Sigmoid colon (tissue), 7 donors: ENCODE data around the gene DMRT3. TPM values are rescaled to one million over a fixed set of nuclear protein-coding genes. Genes with fewer than 3 reads are reported as not detected.

Source experiments
- DNase-seq: peaks from one replicate; pipeline ENCODE4 v3.0.0-alpha.2; 2019
- H3K27ac ChIP-seq, 4 donors: fragments of 200-600 bp; sonication (generic); one replicate each; pipeline ENCODE4 v1.5.1; 2016 to 2019; ENCODE audit warnings: mild to moderate bottlenecking in 1 of 4
- H3K27me3 ChIP-seq, 3 donors: fragments of 200-600 bp; sonication (generic); one replicate each; pipeline ENCODE4 v1.5.1; 2019; ENCODE audit warnings: mild to moderate bottlenecking in 1 of 3
- H3K36me3 ChIP-seq, 4 donors: fragments of 200-600 bp; sonication (generic); one replicate each; pipeline ENCODE4 v1.5.1; 2016 to 2019
- H3K4me1 ChIP-seq, 4 donors: fragments of 200-600 bp; sonication (generic); one replicate each; pipeline ENCODE4 v1.5.1; 2017 to 2019
- H3K4me3 ChIP-seq, 4 donors: fragments of 200-600 bp; sonication (generic); one replicate each; pipeline ENCODE4 v1.5.1; 2017 to 2019; ENCODE audit warnings: mild to moderate bottlenecking in 2 of 4, moderate library complexity in 1 of 4
- H3K9me3 ChIP-seq, 4 donors: fragments of 200-600 bp in 3 of 4; sonication (generic) in 3 of 4; one replicate each; pipeline versions ENCODE4 v1.5.1 to v1.6.1; 2013 to 2019
- EP300 ChIP-seq, 4 donors: sonication (generic); formaldehyde crosslinking; IDR thresholded peaks; one replicate each; pipeline ENCODE4 v1.6.1; 2017; ENCODE audit warnings: antibody characterized with exemption in 4 of 4
- POLR2A ChIP-seq, 2 donors: fragments of 450-650 bp; IDR thresholded peaks; one replicate each; pipeline ENCODE4 v1.6.1; 2016; ENCODE audit warnings: antibody characterized with exemption in 2 of 2, mild to moderate bottlenecking in 2 of 2, moderate library complexity in 2 of 2
- POLR2AphosphoS5 ChIP-seq, 4 donors: sonication (generic); formaldehyde crosslinking; IDR thresholded peaks; one replicate each; pipeline ENCODE4 v1.6.1; 2017; ENCODE audit warnings: antibody characterized with exemption in 4 of 4
- WGBS, 2 donors: extraction: QIAGEN DNeasy Blood & Tissue Kit; methylation state at CpG; one replicate each; pipeline ENCODE4 v1.1.7; 2013; 5-methylcytosine and 5-hydroxymethylcytosine counted together
- intact Hi-C: fragments of 100-400 bp; cut with DNase I; formaldehyde crosslinking; loops from one replicate; pipeline ENCODE4 v1.15.1; 2023
- polyA plus RNA-seq, 3 donors: library from polyadenylated mRNA; stranded (reverse); fragments of 200-250 nt; gene quantifications; one replicate each; pipeline ENCODE4 v1.2.3, GENCODE V29; 2013
- total RNA-seq, 4 donors: library from RNA; depleted of rRNA; stranded (reverse); fragments of >200 nt; gene quantifications; one replicate each; pipeline ENCODE4 v1.1.0, GENCODE V29; 2016
- TF ChIP-seq, protein P1 (sequence below), 4 experiments: fragments of 450-650 bp in 3 of 4; fragments of 200-600 bp in 1 of 4; IDR thresholded peaks; one replicate each; pipeline ENCODE4 v1.5.1; 2016 to 2019; ENCODE audit warnings: antibody characterized with exemption in 4 of 4, mild to moderate bottlenecking in 3 of 4, moderate library complexity in 2 of 4
- donor health status: healthy with polysubstance abuse.
- donor health status: Bipolar disorder and iron deficiency.
- donor health status: healthy.

The DMRT3 gene
- total and polyA plus RNA-seq, 7 donors: not detected

- no peak for DNase-seq
- Histone ChIP-seq H3K4me3 (no peak overlapping the region), H3K9me3 (peaks cover 0 to 8% (median 7%) of the 10 kb centered on the region in 4 donors), H3K4me1 (no peaks in the 10 kb centered on the region), H3K27me3 (peaks cover 0 to 19% (median 0%) of the 10 kb centered on the region in 3 donors), H3K27ac (no peak overlapping the region), H3K36me3 (no peaks in the 10 kb centered on the region)
- no peak for TF ChIP-seq POLR2AphosphoS5 (IDR thresholded peaks at IDR 0.05)
- TF ChIP-seq POLR2A (IDR thresholded peaks at IDR 0.05): no peak
- intact Hi-C loops: no loop called here
These were observed 49.8 kb downstream of the DMRT3 start for GRCh38 chr9:1026219-1026618.

- Histone ChIP-seq H3K9me3 (peaks cover 0 to 3% (median 0%) of the 10 kb centered on the region in 4 donors), H3K36me3 (no peaks in the 10 kb centered on the region), H3K4me3 (no peak overlapping the region), H3K27me3 (peaks cover 0 to 21% (median 0%) of the 10 kb centered on the region in 3 donors), H3K27ac (no peak overlapping the region), H3K4me1 (no peaks in the 10 kb centered on the region)
- TF ChIP-seq POLR2A (IDR thresholded peaks at IDR 0.05) (no peak), EP300 (IDR thresholded peaks at IDR 0.05) (no peak), POLR2AphosphoS5 (IDR thresholded peaks at IDR 0.05) (no peak)
- TF ChIP-seq, protein P1, sequence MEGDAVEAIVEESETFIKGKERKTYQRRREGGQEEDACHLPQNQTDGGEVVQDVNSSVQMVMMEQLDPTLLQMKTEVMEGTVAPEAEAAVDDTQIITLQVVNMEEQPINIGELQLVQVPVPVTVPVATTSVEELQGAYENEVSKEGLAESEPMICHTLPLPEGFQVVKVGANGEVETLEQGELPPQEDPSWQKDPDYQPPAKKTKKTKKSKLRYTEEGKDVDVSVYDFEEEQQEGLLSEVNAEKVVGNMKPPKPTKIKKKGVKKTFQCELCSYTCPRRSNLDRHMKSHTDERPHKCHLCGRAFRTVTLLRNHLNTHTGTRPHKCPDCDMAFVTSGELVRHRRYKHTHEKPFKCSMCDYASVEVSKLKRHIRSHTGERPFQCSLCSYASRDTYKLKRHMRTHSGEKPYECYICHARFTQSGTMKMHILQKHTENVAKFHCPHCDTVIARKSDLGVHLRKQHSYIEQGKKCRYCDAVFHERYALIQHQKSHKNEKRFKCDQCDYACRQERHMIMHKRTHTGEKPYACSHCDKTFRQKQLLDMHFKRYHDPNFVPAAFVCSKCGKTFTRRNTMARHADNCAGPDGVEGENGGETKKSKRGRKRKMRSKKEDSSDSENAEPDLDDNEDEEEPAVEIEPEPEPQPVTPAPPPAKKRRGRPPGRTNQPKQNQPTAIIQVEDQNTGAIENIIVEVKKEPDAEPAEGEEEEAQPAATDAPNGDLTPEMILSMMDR (IDR thresholded peaks at IDR 0.05): no peak
- intact Hi-C loops: no loop called here
- WGBS, 2 donors: 60 to 77% methylated on average over 8 of the region's 8 CpGs
- no peak for DNase-seq
These were observed 52.2 kb downstream of the DMRT3 start for GRCh38 chr9:1028501-1029190.

GRCh38 chr9:1031951-1032601 is 55.6 kb downstream of the DMRT3 start:
- H3K27ac ChIP-seq: no peak overlapping the region
- DNase-seq: no peak
- H3K4me1 ChIP-seq: no peaks in the 10 kb centered on the region
- WGBS, 2 donors: 65 to 81% methylated on average over 14 of the region's 14 CpGs
- no peaks in the 10 kb centered on the region for H3K36me3 ChIP-seq
- TF ChIP-seq, protein P1 (IDR thresholded peaks at IDR 0.05): no peak
- TF ChIP-seq POLR2AphosphoS5 (IDR thresholded peaks at IDR 0.05) (no peak), POLR2A (IDR thresholded peaks at IDR 0.05) (no peak), EP300 (IDR thresholded peaks at IDR 0.05) (no peak)
- peaks cover 0 to 27% (median 0%) of the 10 kb centered on the region in 3 donors for H3K27me3 ChIP-seq
- no peak overlapping the region for H3K4me3 ChIP-seq
- intact Hi-C loops: no loop called here
- no peaks in the 10 kb centered on the region for H3K9me3 ChIP-seq

GRCh38 chr9:1034271-1034670 is 57.8 kb downstream of the DMRT3 start:
- intact Hi-C loops: no loop called here
- Histone ChIP-seq H3K4me3 (no peak overlapping the region), H3K4me1 (no peaks in the 10 kb centered on the region), H3K36me3 (no peaks in the 10 kb centered on the region), H3K27me3 (peaks cover 0 to 49% (median 4%) of the 10 kb centered on the region in 3 donors), H3K9me3 (no peaks in the 10 kb centered on the region), H3K27ac (no peak overlapping the region)
- DNase-seq: no peak
- TF ChIP-seq EP300 (IDR thresholded peaks at IDR 0.05) (no peak), POLR2A (IDR thresholded peaks at IDR 0.05) (no peak), POLR2AphosphoS5 (IDR thresholded peaks at IDR 0.05) (no peak)
- TF ChIP-seq, protein P1 (IDR thresholded peaks at IDR 0.05): no peak
- WGBS, 2 donors: 45 to 53% methylated on average over 3 of the region's 3 CpGs

DNA sequence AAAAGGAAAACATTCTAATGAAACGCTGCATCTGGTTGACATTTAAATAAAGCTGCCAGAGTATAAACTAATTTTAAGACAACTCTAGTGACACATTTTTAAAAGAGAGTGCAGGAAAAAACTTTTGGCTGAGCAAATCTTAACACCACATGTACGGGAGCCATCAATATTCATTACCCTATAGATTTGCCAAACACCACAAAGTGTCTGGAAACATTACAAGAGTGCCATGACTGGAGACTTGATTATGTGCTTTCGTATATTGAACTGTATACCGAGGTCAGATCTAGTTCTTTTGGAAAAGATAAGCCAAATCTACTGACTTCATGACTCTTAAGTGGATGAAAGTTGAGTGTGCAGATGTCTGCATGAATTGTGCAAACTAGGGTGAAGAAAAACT is 63.1 kb downstream of the DMRT3 start:
- H3K4me3 ChIP-seq: no peak overlapping the region
- no peaks in the 10 kb centered on the region for H3K9me3 ChIP-seq
- TF ChIP-seq POLR2A (IDR thresholded peaks at IDR 0.05) (no peak), EP300 (IDR thresholded peaks at IDR 0.05) (no peak), POLR2AphosphoS5 (IDR thresholded peaks at IDR 0.05) (no peak)
- TF ChIP-seq, protein P1 (IDR thresholded peaks at IDR 0.05): no peak
- peaks cover 20 to 87% (median 54%) of the 10 kb centered on the region in 3 donors for H3K27me3 ChIP-seq
- H3K36me3 ChIP-seq: no peaks in the 10 kb centered on the region
- WGBS, 2 donors: 61 to 70% methylated on average over 4 of the region's 4 CpGs
- peaks cover 0 to 12% (median 9%) of the 10 kb centered on the region in 4 donors for H3K4me1 ChIP-seq
- H3K27ac ChIP-seq: no peak overlapping the region
- intact Hi-C loops: no loop called here
- DNase-seq: no peak
